Ectodermal cell (in vitro differentiated cells): ENCODE data around the gene KY.

Experiments
- H3K27ac ChIP-seq: 2 replicates; pipeline ENCODE4 v1.7.0; 2013; ENCODE audit warnings: mild to moderate bottlenecking, low read depth, low read length; ENCODE audit not compliant: insufficient read depth, poor library complexity, severe bottlenecking
- H3K27me3 ChIP-seq: 2 replicates; pipeline ENCODE4 v1.7.0; 2013; ENCODE audit warnings: mild to moderate bottlenecking, low read length; ENCODE audit not compliant: insufficient read depth, control insufficient read depth, poor library complexity, severe bottlenecking
- H3K36me3 ChIP-seq: one replicate; pipeline ENCODE4 v1.7.0; 2013; ENCODE audit warnings: low read length; ENCODE audit not compliant: control insufficient read depth, insufficient read depth
- H3K4me1 ChIP-seq: one replicate; pipeline ENCODE4 v1.7.0; 2013; ENCODE audit warnings: low read length; ENCODE audit not compliant: control insufficient read depth, insufficient read depth
- H3K4me3 ChIP-seq: 2 replicates; pipeline ENCODE4 v1.7.0; 2013; ENCODE audit warnings: low read depth, low read length, control low read depth; ENCODE audit not compliant: insufficient read depth
- H3K9me3 ChIP-seq: 2 replicates; pipeline ENCODE4 v1.7.0; 2013; ENCODE audit warnings: mild to moderate bottlenecking, low read length, moderate library complexity; ENCODE audit not compliant: control insufficient read depth
- WGBS, 2 experiments: methylation state at CpG; one replicate each; pipeline ENCODE4 v1.1.7; 2013; ENCODE audit warnings: missing lambda C conversion rate in 2 of 2; 5-methylcytosine and 5-hydroxymethylcytosine counted together

KY gene

GRCh38 chr3:134559591-134559990 is 91.2 kb downstream of the KY start:
- peaks cover 3% of the 10 kb centered on the region for H3K36me3 ChIP-seq
- no peak overlapping the region for H3K27ac ChIP-seq
- no peaks in the 10 kb centered on the region for H3K4me1 ChIP-seq
- H3K27me3 ChIP-seq, result no peaks in the 10 kb centered on the region
- H3K4me3 ChIP-seq, result no peak overlapping the region
- no peaks in the 10 kb centered on the region for H3K9me3 ChIP-seq
- 93 to 94% methylated on average over 3 of the region's 3 CpGs for WGBS, 2 experiments
